LNCAP (cell line): Measurements from ENCODE around the gene OR6Q1.

ENCODE experiments used
- CTCF ChIP-seq: fragments of 450-650 bp; IDR thresholded peaks from 2 replicates; pipeline ENCODE4 v1.5.1; 2017; ENCODE audit warnings: mild to moderate bottlenecking

OR6Q1 gene

GRCh38 chr11:58030653-58031052, at the start of gene OR6Q1:
TSS of gene OR6Q1 (plus strand) at chr11:58030953. CDS start at chr11:58030953, 0 bp downstream.
- no peak for TF ChIP-seq CTCF

DNA sequence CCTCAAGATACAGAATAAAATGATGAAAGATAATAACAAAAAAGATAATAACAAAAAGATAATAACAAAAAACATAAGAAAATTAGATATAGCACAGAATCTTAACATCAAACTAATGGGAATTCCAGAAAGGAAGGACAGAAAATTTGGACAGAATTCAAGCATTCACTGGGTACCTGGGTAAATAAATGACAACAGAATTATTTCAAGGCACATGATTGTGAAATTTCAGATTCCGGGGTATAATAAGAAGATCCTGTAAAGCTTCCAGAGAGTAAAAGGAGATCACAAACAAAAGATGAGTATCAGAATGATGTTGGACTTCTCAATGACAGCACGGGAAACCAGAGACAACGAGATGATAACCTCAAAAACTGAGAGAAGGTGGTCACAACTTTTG, 49.2 kb upstream of the OR6Q1 start:
- TF ChIP-seq CTCF, result no peak

GRCh38 chr11:57982776-57983175, 48.0 kb upstream of the OR6Q1 start:
- TF ChIP-seq CTCF, result no peak

DNA sequence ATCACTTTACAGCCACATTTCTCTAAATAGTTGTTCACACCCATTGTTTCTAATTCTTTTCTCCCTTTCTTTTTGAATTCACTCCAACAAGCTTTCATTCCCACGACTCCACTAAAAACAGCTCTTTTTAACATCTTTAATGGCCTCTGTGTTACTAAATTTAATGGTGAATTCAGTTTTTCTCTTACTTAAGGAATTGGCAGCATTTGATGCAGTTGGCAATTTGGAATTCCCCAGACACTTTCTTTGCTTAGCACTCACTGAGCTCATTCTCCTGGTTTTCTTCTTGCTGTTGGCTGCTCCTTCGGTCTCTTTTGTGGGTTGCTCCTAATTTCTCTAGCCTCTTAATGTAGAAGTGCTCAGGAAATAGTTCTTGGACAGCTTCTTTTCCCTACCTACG, 47.6 kb upstream of the OR6Q1 start:
- no peak for TF ChIP-seq CTCF

DNA sequence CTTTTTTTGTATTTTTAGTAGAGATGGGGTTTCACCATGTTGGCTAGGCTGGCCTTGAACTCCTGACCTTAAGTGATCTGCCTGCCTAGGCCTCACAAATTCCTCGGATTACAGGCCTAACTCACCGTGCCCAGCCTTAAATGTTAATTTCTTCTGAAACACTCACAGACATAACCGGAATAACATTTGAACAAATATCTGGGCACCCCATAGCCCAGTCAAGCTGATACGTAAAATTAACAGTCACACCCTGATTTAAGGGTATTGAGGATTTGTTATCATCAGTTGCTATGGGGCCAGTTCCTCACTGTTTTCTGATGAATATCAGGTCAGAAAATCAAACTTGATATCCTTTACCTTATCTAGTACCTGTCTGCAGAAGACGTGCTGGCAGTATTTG, 30.1 kb upstream of the OR6Q1 start:
- no peak for TF ChIP-seq CTCF

DNA sequence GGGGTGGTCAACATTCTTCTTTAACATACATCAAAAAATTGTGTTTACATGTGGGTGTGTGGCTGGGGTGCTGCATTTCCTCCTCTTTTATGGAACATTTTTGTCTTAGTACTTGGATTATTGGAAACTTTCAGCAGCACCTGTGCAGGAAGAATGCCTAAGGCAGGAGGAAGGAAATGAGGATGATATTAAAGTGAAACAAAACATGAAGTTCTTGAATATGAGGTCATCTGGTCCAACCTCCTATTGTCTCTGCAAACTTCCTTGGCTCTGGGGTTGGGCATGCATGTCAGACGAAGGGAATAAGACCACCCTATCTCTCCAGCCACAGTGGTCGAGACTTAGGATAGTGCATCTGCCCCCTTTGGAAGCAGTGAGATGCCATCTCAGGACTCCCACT, 27.7 kb upstream of the OR6Q1 start:
- no peak for TF ChIP-seq CTCF

DNA sequence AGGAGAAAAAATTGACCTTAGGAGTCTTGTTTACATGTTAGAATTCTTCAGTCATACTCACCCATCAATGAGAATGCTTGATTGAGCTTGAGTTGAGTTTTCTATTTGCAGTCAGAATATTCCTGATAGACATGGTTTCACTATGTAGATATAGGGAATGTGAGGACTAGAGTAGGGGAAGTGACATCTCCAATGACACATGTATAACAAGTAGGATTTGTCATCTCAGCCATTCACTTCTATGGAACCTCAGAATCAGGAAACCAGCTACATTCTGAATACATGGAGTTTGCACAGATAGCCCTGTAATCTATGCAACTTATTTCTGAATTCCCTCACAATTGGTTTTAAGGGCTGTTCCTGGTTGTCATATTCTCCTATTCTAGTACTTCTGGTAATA, 27.2 kb upstream of the OR6Q1 start:
- no peak for TF ChIP-seq CTCF

- TF ChIP-seq CTCF, result no peak
Measured at GRCh38 chr11:58004664-58005063, 26.1 kb upstream of the OR6Q1 start.
